Activated T-cell treated with anti-CD3 and anti-CD28 coated beads for 48 hours (primary cell): ENCODE measurements around the gene COA1.
"Not testable (repeated sequence)": the region's sequence is repeated elsewhere in the genome, so short reads cannot be mapped to it uniquely, and the experiment has no call there.

Experiments used
- DNase-seq: peaks from one replicate; pipeline ENCODE4 v3.0.0-alpha.2; 2020; ENCODE audit warnings: low read depth

The COA1 gene

DNA sequence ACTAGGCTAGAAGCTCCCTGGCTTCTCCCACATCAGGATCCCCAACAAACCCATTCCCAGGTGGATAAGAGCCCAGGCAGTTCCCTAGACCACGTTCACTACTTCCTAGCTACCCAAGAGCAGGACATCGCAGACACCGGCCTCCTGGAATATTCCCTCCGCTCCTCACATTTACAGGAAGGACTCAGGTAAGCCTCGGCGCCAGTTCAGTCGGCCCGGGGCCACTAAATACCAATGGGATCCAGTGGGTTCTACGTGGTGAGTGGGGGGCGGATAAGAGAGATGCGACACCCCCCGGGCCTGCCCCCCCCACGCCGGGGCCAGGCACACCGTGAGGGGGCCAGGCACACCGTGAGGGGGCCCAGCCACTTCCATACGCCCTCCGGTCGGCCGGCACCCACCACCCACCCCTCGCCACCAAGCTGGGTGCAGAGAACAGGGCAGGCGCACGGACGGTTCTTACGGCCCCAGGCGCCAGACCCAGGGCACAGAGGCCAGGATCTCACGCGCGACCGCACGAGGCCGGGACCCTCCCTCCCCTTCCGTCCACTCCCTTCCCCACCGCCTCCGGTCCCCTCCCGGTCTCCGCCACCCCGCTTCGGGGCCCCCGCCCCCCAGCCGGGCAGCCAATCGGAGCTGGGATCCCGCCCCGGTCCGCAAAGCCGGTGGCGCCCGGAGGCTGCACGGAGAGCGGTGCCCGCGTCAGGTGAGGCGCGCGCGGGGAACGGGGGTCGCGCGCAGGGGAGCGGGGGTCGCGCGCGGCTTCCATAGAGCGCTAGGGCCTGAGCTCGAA lies 28.9 kb upstream of the COA1 start, which contains the start of gene BLVRA:
BLVRA (plus strand) TSS at position 652 of the 793 bp plus-strand sequence. CDS start 12,479 bp downstream, outside the sequence.
- peak; percentile 50 for DNase-seq

DNA sequence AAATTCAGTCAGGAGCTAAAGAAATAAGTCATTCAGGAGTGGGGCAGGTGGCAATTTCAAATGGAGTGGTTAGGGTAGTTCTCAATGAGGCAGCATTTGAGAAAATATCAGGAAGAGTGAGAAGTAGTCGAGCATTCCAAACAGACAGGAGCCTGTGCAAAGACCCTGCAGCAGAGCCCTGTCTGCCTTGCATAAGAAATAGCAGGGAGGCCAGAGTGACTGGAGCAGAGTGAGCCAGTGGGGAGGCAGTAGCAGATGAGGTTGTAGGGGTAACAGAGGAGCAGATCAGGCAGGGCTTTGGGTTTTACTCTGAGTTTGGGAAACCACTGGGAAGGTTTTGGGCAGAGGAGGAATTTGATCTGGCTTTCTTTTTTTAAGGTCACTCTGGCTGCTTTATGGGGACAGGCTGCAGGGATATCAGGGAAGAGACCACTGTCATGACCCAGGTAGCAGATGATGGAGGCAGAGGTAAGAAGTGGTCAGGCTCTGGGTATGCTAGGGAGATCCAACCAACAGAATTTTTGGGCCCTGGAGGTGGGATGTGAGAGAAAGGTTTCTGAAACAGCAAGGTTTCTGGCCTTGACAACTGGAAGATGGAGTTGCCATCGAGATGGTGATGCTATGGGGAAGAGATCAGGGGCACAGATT lies 27.9 kb upstream of the COA1 start:
- no peak for DNase-seq

DNA sequence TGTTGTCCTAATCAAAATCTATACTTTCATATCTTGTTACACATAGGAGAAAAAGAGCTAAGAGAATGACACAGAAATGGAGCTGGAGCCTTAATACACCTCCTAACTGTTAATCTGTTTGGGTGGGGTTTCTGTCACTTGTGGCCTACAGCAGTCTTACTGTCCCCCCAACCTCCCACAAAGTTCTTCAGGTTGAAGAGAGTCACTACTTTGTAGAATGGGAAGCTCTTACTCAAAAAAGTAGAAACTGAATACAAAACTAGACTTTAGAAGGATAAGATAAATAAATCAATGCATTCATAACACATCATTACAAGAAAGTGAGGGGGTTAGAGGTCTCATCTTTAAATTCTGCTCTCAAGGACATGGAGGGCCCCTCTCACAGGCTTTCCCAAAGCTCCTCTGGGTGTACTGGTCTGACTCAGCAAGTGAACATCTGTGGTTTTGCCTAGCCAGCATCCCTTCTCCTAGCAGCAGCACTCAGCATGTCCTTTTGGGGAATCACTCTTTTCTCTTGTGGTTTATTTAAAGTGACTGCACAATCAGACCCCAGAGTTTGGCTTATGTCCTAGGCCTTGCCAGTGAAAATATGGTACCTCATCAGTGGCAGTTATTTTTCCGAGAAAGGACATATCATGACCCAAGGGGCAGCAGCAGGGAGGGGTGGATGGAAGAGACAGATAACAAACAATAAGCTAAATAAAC lies 27.2 kb upstream of the COA1 start:
- DNase-seq = no peak

DNA sequence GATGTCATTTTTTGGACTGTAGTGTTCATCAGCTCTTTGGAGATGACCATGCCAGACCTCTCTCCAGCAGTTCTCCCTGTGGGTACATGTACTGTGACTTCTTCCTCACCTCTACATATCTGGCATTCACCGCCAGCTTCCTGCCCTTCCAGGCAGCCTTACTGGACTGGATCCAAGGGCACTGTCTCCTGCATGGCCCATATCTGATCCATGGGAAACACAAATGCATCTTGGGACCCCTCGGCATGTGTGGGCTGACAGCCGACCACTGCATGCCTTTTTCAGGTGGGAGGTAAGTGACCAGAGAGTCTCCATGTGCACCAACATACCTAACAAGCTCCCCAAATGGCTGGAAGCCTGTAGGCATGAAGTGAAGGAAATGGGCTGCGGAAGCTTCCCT lies 25.3 kb upstream of the COA1 start:
- no peak for DNase-seq

DNA sequence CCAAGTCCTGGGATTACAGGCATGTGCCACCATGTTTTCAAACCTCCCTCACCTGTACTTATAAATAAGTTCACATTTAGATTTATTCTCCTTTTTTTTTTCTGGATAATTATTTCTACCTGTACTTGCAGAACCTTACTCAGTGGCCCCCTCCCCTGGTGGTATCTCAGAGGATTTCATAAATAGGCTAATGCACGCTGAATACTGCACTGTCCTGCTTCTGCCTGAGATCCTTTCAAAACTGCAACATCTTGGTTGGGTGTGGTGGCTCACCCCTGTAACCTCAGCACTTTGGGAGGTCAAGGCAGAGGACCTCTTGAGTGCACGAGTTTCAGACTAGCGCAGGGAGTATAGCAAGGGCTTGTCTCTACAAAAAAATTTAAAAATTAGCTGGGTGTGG lies 24.5 kb upstream of the COA1 start:
- no peak for DNase-seq

DNA sequence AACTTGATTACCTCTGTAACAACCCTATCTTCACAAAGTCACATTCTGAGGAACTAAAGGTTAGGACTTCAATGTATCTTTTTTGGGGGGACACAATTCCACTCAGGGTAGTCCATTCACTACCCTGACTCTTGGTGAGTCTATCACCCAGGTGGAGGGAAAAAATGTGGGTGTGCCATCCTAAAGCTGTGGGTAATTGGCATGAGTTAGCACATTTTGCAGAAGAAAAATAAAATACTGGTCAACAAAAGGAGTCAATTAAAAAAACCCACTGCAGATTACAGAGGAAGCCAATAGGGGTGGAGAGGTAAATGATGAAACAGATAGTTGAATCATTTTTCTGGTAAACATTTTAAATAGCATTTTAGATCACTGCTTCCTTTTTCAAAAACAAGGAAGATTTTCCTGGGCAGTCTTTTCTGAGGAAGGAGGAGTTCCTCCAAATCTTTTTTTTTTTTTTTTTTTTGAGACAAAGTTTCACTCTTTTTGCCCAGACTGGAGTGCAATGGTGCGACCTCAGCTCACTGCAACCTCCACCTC lies 24.0 kb upstream of the COA1 start:
- no peak for DNase-seq

DNA sequence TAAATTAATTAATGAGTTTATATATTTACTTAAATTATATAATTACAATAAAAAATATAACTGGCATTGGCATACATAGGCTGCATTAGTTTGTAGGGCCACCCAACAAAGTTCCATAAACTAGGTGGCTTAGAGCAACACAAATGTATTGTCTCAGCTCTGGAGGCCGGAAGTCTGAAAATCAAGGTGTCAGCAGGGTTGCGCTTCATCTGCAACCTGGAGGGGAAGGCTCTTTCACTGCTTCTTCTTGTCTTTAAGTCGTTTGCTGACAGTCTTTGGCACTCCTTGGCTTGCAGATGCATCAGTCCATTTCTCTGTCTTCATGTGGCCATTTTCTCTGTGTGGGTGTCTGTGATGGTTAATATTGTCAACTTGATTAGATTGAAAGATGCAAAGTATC lies 23.1 kb upstream of the COA1 start:
- no peak for DNase-seq

DNA sequence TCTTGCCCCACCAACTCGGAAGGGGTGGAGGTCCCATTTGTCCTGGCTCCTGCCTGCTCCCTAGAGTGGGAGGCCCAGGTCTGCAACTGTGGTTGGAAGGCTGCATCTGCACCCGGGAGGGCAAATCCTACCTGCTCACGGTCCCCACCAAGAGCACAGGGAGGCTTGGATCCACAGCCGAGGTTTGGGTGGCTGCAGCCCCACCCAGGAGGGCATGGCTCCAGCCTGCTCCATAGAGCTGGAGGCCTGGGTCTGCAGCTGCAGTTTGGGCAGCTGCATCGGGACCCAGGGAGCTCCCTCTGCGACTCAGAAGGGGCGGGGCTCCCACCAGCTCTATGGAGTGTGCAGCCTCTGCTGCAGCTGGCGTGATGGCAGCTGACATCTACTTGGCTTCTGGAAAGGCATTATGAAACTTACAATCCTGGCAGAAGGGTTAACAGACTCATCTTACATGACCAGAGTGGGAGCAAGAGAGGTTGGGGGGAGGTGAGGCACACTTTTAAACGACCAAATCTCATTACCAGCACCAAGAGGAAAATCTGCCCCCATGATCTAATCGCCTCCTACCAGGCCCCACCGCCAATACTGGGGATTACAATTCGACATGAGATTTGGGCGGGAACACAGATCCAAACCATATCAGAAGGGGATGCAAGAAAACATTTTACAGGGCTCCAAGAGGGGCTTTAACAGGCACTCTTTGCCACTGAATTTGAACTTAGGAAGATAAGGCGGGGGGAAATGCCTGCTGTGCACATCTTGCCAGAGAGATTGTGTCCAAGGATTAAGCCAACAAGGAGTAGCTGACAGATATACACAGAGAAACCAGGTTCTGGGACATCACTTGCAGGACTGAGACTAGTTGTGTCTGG lies 20.9 kb upstream of the COA1 start:
- no peak for DNase-seq

DNA sequence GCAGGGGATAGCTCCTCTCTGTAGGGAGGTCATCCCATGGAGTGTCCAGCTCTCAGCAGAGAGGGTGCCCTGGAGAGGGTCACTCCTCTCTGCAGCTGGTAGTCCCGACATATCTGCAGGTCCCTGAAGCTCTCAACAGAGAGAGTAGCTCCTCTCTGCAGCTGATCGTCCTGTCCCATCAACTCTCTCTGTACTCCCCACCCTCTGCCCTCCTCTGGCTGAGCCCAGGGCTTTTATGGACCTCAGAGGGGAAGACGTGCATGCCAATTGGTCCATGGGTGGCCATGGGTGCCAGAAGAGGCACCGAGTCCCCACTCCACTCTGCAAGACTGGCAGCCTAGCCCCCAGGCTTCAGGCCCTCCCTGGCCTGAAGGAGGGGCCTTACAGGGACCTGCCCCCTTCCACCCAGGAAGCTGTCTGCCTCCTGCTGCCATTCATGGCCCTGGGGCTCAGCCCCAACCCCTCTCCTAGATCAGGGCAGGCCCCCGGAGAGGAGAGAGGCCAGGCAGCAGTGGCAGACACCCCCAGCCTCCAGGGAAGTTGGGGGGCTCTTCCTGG lies 20.1 kb upstream of the COA1 start:
- no peak for DNase-seq

DNA sequence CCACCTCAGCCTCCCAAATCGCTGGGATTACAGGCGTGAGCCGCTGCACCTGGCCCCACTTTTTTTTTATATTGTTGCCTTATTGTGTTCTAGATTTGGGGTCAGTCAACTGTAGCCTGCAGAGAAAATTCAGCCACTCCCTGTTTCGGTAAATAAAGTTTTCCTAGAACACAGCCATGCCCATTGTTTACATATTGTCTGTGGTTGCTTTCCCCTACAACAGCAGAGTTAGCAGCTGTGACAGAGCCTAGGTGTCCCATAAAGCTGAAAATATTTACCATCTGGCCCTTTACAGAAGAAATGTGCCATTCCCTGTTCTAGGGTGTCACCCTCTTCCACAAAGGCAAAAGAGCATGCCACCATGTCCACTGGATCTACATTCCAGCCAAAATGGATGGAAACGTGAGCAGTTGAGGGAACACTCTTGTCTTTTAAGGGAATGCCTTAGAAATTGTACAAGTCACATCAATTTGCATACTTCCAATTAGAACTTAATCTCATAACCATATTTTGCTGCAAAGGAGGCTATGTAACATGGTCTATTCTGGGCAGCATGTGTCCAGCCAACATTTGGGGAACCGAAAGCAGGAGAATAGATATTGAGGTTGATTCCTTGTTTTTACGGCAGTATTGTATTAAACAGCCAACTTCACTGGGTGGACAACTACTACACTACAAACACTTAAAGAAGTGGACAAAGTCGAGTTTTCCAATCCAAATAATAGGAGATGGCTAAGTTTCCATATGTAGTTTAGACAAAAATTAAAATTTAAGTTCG lies 18.2 kb upstream of the COA1 start:
- no peak for DNase-seq

DNA sequence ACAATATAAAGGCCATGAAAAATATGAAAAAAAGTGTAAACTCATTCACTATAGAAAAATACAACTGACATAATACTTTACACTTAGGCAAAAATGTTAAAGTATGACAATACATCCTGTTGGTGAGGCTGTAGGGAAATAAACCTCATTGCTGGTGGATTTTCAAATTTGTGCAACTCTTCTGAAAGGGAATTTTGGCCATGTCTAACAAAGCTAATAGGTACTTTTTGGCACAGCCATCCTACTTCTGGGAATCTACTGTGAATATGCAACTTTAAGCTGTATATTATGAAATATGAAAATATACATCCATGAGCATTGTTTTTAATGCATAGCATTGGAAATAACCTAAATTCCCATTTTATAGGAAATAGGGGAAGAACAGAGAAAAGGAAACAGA lies 13.4 kb upstream of the COA1 start:
- DNase-seq = no peak

DNA sequence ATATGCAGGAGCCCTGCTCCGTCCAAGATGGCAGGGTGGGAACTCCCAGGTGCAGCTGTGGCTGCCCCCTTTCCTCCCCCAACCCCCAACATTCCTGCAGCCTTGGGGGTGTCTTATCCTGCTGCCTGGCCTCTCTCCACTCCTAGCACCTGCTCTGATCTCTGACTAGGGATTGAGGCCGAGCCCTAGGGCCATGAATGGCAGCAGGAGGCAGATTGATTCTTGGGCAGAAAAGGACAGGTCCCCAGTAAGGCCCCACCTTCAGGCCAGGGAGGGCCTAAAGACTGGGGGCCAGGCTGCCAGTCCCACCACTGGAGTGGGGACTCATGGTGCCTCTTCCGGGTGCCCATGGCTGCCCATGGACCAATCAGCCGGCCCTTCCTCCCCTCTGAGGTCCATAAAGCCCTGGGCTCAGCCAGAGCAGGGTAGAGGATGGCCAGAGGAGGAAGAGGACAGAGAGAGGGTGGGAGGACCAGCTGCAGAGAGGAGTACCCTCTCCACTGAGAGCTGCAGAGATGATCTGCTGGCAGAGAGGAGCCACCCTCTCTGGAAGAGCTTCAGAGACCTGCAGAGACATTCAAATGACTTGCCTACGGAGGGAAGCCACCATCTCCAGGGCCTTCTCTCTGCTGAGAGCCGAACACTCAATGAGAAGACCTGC lies 8.3 kb upstream of the COA1 start:
- no peak for DNase-seq

DNA sequence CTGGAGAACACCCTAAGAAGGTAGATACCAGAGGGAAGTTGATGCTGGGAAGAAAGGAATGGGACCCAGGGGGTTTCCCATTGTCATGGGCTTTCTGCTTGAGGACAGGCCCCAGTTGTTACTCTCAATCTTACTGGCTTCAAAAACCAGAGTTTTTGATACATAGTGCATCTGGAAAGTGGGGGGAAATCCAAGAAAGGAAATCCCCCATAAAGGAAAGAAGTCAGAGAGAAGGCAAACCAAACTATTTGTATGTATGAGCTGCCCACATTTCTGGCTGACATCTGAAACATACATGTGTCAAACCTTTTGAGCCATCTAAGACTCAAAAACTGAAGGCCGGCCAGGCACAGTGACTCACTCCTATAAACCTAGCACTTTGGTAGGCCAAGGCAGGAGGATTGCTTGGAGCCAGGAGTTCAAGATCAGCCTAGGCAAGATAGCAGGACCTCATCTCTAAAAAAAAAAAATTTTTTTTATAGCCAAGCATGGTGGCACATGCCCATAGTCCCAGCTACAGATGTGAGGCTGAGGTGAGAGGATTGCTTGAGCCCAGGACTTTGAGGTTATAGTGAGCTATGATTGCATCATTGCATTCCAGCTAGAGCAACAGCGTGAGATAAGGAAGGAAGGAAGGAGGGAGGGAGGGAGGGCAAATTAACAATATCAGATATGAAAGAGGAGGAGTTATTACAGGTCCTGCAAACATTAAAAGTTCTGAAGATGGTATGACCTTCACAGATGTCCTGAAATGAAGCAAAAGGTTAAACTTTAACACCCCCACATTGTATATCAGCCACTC lies 6.7 kb upstream of the COA1 start:
- DNase-seq = peak; percentile 38

DNA sequence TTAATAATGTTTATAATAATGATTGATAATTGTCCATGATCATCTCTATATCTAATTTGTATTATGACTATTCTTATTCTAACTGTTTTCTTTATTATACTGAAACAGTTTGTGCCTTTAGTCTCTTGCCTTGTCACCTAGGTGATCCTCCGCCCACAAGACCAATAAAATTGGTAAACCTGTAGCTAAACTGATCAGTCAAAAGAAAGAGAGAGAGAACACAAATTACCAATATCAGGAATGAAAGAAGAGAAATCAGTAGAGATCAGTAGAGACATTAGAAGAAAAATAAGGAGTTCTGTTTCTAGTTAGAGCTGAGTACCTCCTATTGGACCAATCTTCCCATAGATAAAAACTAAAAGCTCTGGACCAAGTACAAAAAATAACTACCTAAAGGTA lies 6.1 kb upstream of the COA1 start:
- DNase-seq = no peak

DNA sequence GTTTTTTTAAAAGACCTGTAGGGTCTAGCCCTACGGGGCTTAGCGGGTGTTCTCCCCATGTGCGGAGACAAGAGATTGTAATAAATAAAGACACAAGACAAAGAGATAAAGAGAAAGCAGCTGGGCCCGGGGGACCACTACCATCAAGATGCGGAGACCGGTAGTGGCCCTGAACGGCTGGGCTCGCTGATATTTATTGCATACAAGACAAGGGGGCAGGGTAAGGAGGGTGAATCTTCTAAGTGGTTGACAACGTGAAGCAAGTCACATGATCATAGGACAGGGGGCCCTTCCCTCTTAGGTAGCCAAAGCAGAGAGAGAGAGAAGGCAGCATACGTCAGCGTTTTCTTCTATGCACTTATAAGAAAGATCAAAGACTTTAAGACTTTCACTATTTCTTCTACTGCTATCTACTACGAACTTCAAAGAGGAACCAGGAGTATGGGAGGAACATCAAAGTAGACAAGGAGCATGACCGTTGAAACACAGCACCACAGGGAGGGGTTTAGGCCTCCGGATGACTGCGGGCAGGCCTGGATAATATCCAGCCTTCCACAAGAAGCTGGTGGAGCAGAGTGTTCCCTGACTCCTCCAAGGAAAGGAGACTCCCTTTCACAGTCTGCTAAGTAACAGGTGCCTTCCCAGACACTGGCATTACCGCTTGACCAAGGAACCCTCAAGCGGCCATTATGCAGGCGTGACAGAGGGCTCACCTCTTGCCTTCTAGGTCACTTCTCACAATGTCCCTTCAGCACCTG lies 5.4 kb upstream of the COA1 start:
- not testable (repeated sequence) for DNase-seq

DNA sequence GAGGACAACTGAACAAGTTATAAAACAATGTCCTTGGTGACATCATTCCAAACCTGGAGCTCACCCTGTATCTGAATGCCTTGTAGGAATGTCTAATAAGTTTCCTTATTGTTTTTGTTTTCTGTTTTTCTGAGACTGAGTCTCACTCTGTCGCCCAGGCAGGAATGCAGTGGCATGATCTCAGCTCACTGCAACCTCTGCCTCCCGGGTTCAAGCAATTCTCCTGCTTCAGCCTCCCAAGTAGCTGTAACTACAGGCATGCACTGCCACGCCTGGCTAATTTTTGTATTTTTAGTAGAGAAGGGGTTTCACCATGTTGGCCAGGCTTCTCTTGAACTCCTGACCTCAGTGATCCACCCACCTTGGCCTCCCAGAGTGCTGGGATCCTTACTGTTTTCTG lies 2.2 kb upstream of the COA1 start:
- not testable (repeated sequence) for DNase-seq

DNA sequence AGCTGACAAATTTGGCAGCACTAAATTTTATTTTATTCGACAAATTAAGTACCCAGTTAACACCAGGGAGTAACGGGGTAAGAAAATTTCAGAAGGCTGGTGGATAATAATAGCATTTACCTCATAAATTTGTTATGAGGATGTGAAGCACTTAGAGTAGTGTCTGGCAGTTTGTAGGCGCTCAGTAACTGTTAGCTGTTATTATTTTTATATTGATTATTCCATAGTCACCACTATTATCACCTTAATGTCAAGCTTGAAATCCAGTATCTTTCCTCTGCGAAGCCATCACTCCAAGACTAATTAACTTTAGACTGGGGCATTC lies 563 bp upstream of the COA1 start:
- no peak for DNase-seq

DNA sequence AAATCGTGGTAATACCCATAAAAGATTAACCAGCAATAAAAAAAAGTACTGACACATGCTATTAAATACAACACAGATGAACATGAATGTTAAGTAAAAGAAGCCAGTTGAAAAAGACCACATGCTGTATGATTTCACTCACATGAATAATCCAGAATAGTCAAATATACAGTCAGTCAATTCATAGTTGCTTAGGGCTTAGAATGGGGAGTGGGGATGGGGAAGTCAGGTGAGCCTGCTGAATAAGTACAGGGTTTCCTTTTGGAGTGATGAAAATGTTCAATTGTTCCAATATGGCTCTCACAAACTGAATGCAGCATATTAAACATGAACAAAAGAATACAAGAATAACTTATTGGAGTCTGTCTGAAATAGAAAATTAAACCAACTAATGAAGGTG lies 1.8 kb downstream of the COA1 start:
- DNase-seq = no peak

DNA sequence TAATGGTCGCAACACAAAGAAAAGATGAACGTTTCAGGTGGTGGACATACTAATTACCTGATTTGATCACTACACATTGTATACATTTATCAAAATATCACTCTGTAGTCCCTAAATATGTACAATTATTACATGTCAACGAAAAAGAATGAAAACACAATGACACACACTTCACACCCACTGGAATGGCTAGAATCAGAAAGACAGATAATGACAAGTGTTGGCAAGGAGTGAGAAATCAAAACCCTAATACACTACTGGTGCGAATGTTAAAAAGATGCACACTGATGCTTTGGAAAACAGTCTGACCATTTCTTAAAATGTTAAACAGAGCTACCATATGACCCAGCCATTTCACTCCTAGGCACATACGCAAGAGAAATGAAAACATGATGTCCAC lies 2.3 kb downstream of the COA1 start:
- no peak for DNase-seq
